Endodermal cell (in vitro differentiated cells): ENCODE data around the gene SMC1A. TPM values are rescaled to one million over a fixed set of nuclear protein-coding genes. Genes with fewer than 3 reads are reported as not detected.
"Not testable (repeated sequence)": the region's sequence is repeated elsewhere in the genome, so short reads cannot be mapped to it uniquely, and the experiment has no call there.

ENCODE experiments used
- DNase-seq: peaks from one replicate; pipeline ENCODE4 v3.0.0-alpha.2; 2017
- H3K27ac ChIP-seq: 2 replicates; pipeline ENCODE4 v1.5.1; 2013; ENCODE audit warnings: mild to moderate bottlenecking, low read depth, low read length, moderate library complexity
- H3K27me3 ChIP-seq: 2 replicates; pipeline ENCODE4 v1.6.1; 2013; ENCODE audit warnings: mild to moderate bottlenecking, low read length, moderate library complexity; ENCODE audit not compliant: insufficient read depth, control insufficient read depth, poor library complexity, severe bottlenecking
- H3K36me3 ChIP-seq: 2 replicates; pipeline ENCODE4 v1.7.0; 2013; ENCODE audit warnings: mild to moderate bottlenecking, low read length, moderate library complexity; ENCODE audit not compliant: control insufficient read depth, insufficient read depth
- H3K4me1 ChIP-seq: one replicate; pipeline ENCODE4 v1.7.0; 2013; ENCODE audit warnings: low read length; ENCODE audit not compliant: control insufficient read depth, insufficient read depth
- H3K4me3 ChIP-seq: 2 replicates; pipeline ENCODE4 v1.5.1; 2013; ENCODE audit warnings: mild to moderate bottlenecking, low read length, moderate library complexity
- H3K9ac ChIP-seq: 2 replicates; pipeline ENCODE4 v1.6.1; 2013; ENCODE audit warnings: mild to moderate bottlenecking, low read length, moderate library complexity; ENCODE audit not compliant: poor library complexity, severe bottlenecking; ENCODE audit errors: extremely low read depth
- H3K9me3 ChIP-seq: 2 replicates; pipeline ENCODE4 v1.6.1; 2013; ENCODE audit warnings: mild to moderate bottlenecking, low read length, moderate library complexity; ENCODE audit not compliant: control insufficient read depth
- H3K27ac Mint-ChIP-seq: 2 replicates; pipeline ENCODE4 v1.8.0; 2020; ENCODE audit warnings: mixed read lengths
- H3K27me3 Mint-ChIP-seq: 2 replicates; pipeline ENCODE4 v1.8.0; 2021; ENCODE audit warnings: mild to moderate bottlenecking, mixed read lengths; ENCODE audit not compliant: insufficient read depth
- H3K36me3 Mint-ChIP-seq: 2 replicates; pipeline ENCODE4 v1.8.0; 2020; ENCODE audit warnings: low read depth, mixed read lengths
- H3K4me1 Mint-ChIP-seq: 2 replicates; pipeline ENCODE4 v1.8.0; 2020; ENCODE audit warnings: mixed read lengths
- H3K4me3 Mint-ChIP-seq: 2 replicates; pipeline ENCODE4 v1.8.0; 2020; ENCODE audit warnings: mild to moderate bottlenecking, moderate library complexity, mixed read lengths
- H3K9me3 Mint-ChIP-seq: 2 replicates; pipeline ENCODE4 v1.8.0; 2020; ENCODE audit warnings: mild to moderate bottlenecking, mixed read lengths
- CTCF ChIP-seq: fragments of 200-600 bp; sonication (generic); conservative IDR thresholded peaks from 2 replicates; pipeline ENCODE4 v1.5.0; 2021; ENCODE audit warnings: antibody characterized with exemption, mild to moderate bottlenecking
- WGBS, 2 experiments: methylation state at CpG; one replicate each; pipeline versions ENCODE4 v1.1.5 to v1.1.7; 2013; ENCODE audit warnings: missing lambda C conversion rate in 2 of 2, mixed read lengths in 1 of 2; ENCODE audit not compliant: insufficient coverage in 1 of 2, insufficient read length in 1 of 2; 5-methylcytosine and 5-hydroxymethylcytosine counted together
- total RNA-seq, 2 donors: library from RNA; stranded (reverse); fragmentation: NEBNext Ultra II Directional in 1 of 2; extraction: Animal tissue kit (Norgen Biotek cat#: 25700) in 1 of 2; gene quantifications; 2 replicates in 1 of 2; 3 replicates in 1 of 2; pipeline ENCODE4 v1.2.1, GENCODE V29; 2021

SMC1A gene
- total RNA-seq, 2 donors from 2014 or later = 89.0 to 121 TPM

GRCh38 chrX:53374222-53374820 lies 48.1 kb downstream of the SMC1A start:
- Mint-ChIP-seq H3K4me1 (peaks cover 2% of the 10 kb centered on the region), H3K27ac (no peak overlapping the region), H3K4me3 (no peak overlapping the region), H3K36me3 (peaks cover 11% of the 10 kb centered on the region), H3K9me3 (peaks cover 55% of the 10 kb centered on the region), H3K27me3 (no peaks in the 10 kb centered on the region)
- Histone ChIP-seq H3K4me1 (no peaks in the 10 kb centered on the region), H3K9ac (no peak overlapping the region), H3K4me3 (no peak overlapping the region), H3K9me3 (peaks cover 4% of the 10 kb centered on the region), H3K27me3 (no peaks in the 10 kb centered on the region), H3K36me3 (peaks cover 24% of the 10 kb centered on the region), H3K27ac (no peak overlapping the region)
- DNase-seq = no peak
- no peak for TF ChIP-seq CTCF
- WGBS, 2 experiments = 93 to 95% methylated on average over 6 to 7 of the region's 7 CpGs

GRCh38 chrX:53373307-53373706 lies 49.1 kb downstream of the SMC1A start:
- TF ChIP-seq CTCF = no peak
- no peak overlapping the region for H3K4me3 Mint-ChIP-seq
- peaks cover 58% of the 10 kb centered on the region for H3K9me3 Mint-ChIP-seq
- Histone ChIP-seq H3K4me3 (no peak overlapping the region), H3K9me3 (peaks cover 4% of the 10 kb centered on the region), H3K27me3 (no peaks in the 10 kb centered on the region), H3K9ac (no peak overlapping the region), H3K36me3 (peaks cover 17% of the 10 kb centered on the region), H3K4me1 (no peaks in the 10 kb centered on the region), H3K27ac (no peak overlapping the region)
- no peak overlapping the region for H3K27ac Mint-ChIP-seq
- peaks cover 9% of the 10 kb centered on the region for H3K36me3 Mint-ChIP-seq
- 81% methylated on average over 2 of the region's 2 CpGs; no CpG with 5 or more reads in 1 of the 2 experiments for WGBS, 2 experiments
- H3K4me1 Mint-ChIP-seq = peaks cover 2% of the 10 kb centered on the region
- no peaks in the 10 kb centered on the region for H3K27me3 Mint-ChIP-seq
- DNase-seq = no peak

GRCh38 chrX:53366454-53366853 lies 56.0 kb downstream of the SMC1A start:
- H3K4me3 Mint-ChIP-seq, H3K4me1 Mint-ChIP-seq, H3K36me3 ChIP-seq, H3K9ac ChIP-seq, DNase-seq, H3K27ac Mint-ChIP-seq, H3K9me3 ChIP-seq, H3K27ac ChIP-seq, H3K4me3 ChIP-seq, H3K4me1 ChIP-seq, H3K27me3 Mint-ChIP-seq, H3K36me3 Mint-ChIP-seq, H3K27me3 ChIP-seq: not testable (repeated sequence)
- no CpG with 5 or more reads among the region's 1 CpG for WGBS, 2 experiments
- peaks cover 59% of the 10 kb centered on the region for H3K9me3 Mint-ChIP-seq

GRCh38 chrX:53362449-53362848 lies 60.0 kb downstream of the SMC1A start:
- no peak overlapping the region for H3K4me3 Mint-ChIP-seq
- H3K4me1 Mint-ChIP-seq = no peaks in the 10 kb centered on the region
- no peaks in the 10 kb centered on the region for H3K27me3 Mint-ChIP-seq
- DNase-seq = no peak
- Histone ChIP-seq H3K9me3 (no peaks in the 10 kb centered on the region), H3K4me1 (no peaks in the 10 kb centered on the region), H3K9ac (no peak overlapping the region), H3K36me3 (no peaks in the 10 kb centered on the region), H3K27ac (no peak overlapping the region), H3K4me3 (no peak overlapping the region), H3K27me3 (no peaks in the 10 kb centered on the region)
- H3K9me3 Mint-ChIP-seq = peaks cover 57% of the 10 kb centered on the region
- H3K27ac Mint-ChIP-seq = no peak overlapping the region
- 90 to 100% methylated on average over 1 to 2 of the region's 2 CpGs for WGBS, 2 experiments
- no peak for TF ChIP-seq CTCF
- peaks cover 2% of the 10 kb centered on the region for H3K36me3 Mint-ChIP-seq
